ENCODE results near the gene RENBP. TPM values are rescaled to one million over a fixed set of nuclear protein-coding genes. Genes with fewer than 3 reads are reported as not detected.

The RENBP gene
- total RNA-seq, 1 experiment from 2014 or later: 5.7 TPM

GRCh38 chrX:153955228-153955732 is 10.8 kb upstream of the RENBP start:
- H3K36me3 ChIP-seq (ENCODE audit: insufficient read depth, low read length, poor library complexity, severe bottlenecking): peaks cover 99% of the 10 kb centered on the region
- H3K4me1 ChIP-seq (ENCODE audit: insufficient read depth, low read length, poor library complexity, severe bottlenecking): peaks cover 5% of the 10 kb centered on the region

GRCh38 chrX:153954558-153955227 is 10.2 kb upstream of the RENBP start:
- TSS peak; percentile 20 for BruUV-seq (replicated peaks)
- H3K4me1 ChIP-seq (ENCODE audit: insufficient read depth, low read length, poor library complexity, severe bottlenecking): peaks cover 5% of the 10 kb centered on the region
- no peak overlapping the region for H3K27ac ChIP-seq (ENCODE audit: low read depth, low read length, poor library complexity, severe bottlenecking)
- no peak overlapping the region for H3K4me3 ChIP-seq (ENCODE audit: low read depth, low read length, poor library complexity, severe bottlenecking)
- no peaks in the 10 kb centered on the region for H3K9me3 ChIP-seq (ENCODE audit: low read depth, low read length, poor library complexity, severe bottlenecking)
- POLR2A ChIA-PET (ENCODE audit: low non-redundant PET): no interaction called here
- CTCF ChIA-PET: no interaction called here
- no peaks in the 10 kb centered on the region for H3K27me3 ChIP-seq (replicated peaks; ENCODE audit: insufficient read depth, low read depth, low read length, poor library complexity)
- TF ChIP-seq CTCF (conservative IDR thresholded peaks at IDR 0.05; ENCODE audit: low read depth, low read length): no peak
- no peak for TF ChIP-seq EZH2 (IDR thresholded peaks at IDR 0.05; ENCODE audit: borderline replicate concordance, low read depth, low read length, poor library complexity, severe bottlenecking)
- DNase-seq (ENCODE audit: low spot score): no peak
- intact Hi-C loops (cut with micrococcal nuclease; ENCODE audit: unreplicated experiment): loop anchor here (10.0 kb wide), 1 partner anchor 400 kb away; no protein-coding TSS in a partner anchor
- H3K36me3 ChIP-seq (ENCODE audit: insufficient read depth, low read length, poor library complexity, severe bottlenecking): peaks cover 99% of the 10 kb centered on the region

More at GRCh38 chrX:153955228-153955732, 10.8 kb upstream of the RENBP start:
- no peak overlapping the region for H3K27ac ChIP-seq (ENCODE audit: low read depth, low read length, poor library complexity, severe bottlenecking)
- CTCF ChIA-PET: no interaction called here
- TF ChIP-seq CTCF (conservative IDR thresholded peaks at IDR 0.05; ENCODE audit: low read depth, low read length) (no peak), EZH2 (IDR thresholded peaks at IDR 0.05; ENCODE audit: borderline replicate concordance, low read depth, low read length, poor library complexity, severe bottlenecking) (no peak)
- H3K27me3 ChIP-seq (replicated peaks; ENCODE audit: insufficient read depth, low read depth, low read length, poor library complexity): no peaks in the 10 kb centered on the region
- BruUV-seq (replicated peaks): no TSS peak
- no peak for DNase-seq (ENCODE audit: low spot score)
- POLR2A ChIA-PET (ENCODE audit: low non-redundant PET): no interaction called here
- intact Hi-C loops (cut with micrococcal nuclease; ENCODE audit: unreplicated experiment): loop anchor here (10.0 kb wide), 1 partner anchor 400 kb away; no protein-coding TSS in a partner anchor
- H3K9me3 ChIP-seq (ENCODE audit: low read depth, low read length, poor library complexity, severe bottlenecking): no peaks in the 10 kb centered on the region
- no peak overlapping the region for H3K4me3 ChIP-seq (ENCODE audit: low read depth, low read length, poor library complexity, severe bottlenecking)

GRCh38 chrX:153953892-153954557 is 9.6 kb upstream of the RENBP start:
- ChIA-PET CTCF (no interaction called here), POLR2A (ENCODE audit: low non-redundant PET) (no interaction called here)
- Histone ChIP-seq H3K9me3 (ENCODE audit: low read depth, low read length, poor library complexity, severe bottlenecking) (no peaks in the 10 kb centered on the region), H3K4me1 (ENCODE audit: insufficient read depth, low read length, poor library complexity, severe bottlenecking) (peaks cover 5% of the 10 kb centered on the region), H3K36me3 (ENCODE audit: insufficient read depth, low read length, poor library complexity, severe bottlenecking) (peaks cover 94% of the 10 kb centered on the region), H3K4me3 (ENCODE audit: low read depth, low read length, poor library complexity, severe bottlenecking) (no peak overlapping the region), H3K27me3 (replicated peaks; ENCODE audit: insufficient read depth, low read depth, low read length, poor library complexity) (no peaks in the 10 kb centered on the region), H3K27ac (ENCODE audit: low read depth, low read length, poor library complexity, severe bottlenecking) (peak overlapping the region; percentile 10)
- no TSS peak for BruUV-seq (replicated peaks)
- intact Hi-C loops (cut with micrococcal nuclease; ENCODE audit: unreplicated experiment): loop anchor here (10.0 kb wide), 1 partner anchor 399 kb away; no protein-coding TSS in a partner anchor
- no peak for DNase-seq (ENCODE audit: low spot score)
- TF ChIP-seq CTCF (conservative IDR thresholded peaks at IDR 0.05; ENCODE audit: low read depth, low read length): 0 out of 2 replicates have a peak, but pooled peaks have one; percentile 12
- TF ChIP-seq EZH2 (IDR thresholded peaks at IDR 0.05; ENCODE audit: borderline replicate concordance, low read depth, low read length, poor library complexity, severe bottlenecking): no peak

Data from A673 (cell line).